ENCODE data around the gene ELAC1. TPM values are rescaled to one million over a fixed set of nuclear protein-coding genes. Genes with fewer than 3 reads are reported as not detected.
"Not testable (repeated sequence)": the region's sequence is repeated elsewhere in the genome, so short reads cannot be mapped to it uniquely, and the experiment has no call there.

The ELAC1 gene
- total RNA-seq, 4 donors from 2014 or later: 1.6 to 8.9 (median 6.0) TPM

DNA sequence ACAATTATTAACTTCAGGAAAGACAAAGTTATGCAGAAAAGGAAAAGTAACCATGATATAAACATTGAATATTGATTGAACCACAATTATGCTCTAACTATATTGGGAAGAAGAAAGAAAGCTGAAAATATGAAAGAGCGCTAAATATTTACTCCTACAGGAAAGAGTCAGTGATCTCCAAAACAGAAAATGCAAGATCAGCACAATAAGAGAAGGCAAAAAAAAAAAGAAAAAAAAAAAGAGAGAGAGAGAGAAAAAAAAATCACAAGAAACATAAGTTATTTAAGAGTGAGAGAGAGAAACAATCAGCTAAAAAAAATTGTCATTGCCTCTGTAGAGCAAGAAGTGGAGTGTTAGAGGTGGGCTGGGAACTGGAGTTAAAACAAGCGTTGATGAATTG lies 28.9 kb upstream of the ELAC1 start:
- Histone ChIP-seq H3K27ac (no peak overlapping the region), H3K36me3 (peaks cover 0 to 46% (median 0%) of the 10 kb centered on the region in 3 donors), H3K4me1 (peaks cover 0 to under 1% (median 0%) of the 10 kb centered on the region in 3 donors), H3K9me3 (no peaks in the 10 kb centered on the region), H3K4me3 (no peak overlapping the region), H3K27me3 (no peaks in the 10 kb centered on the region)
- intact Hi-C loops (cut with DNase I): no loop called here
- TF ChIP-seq POLR2A (IDR thresholded peaks at IDR 0.05): no peak
- no peak for TF ChIP-seq CTCF (IDR thresholded peaks at IDR 0.05)
- DNase-seq: no peak
- WGBS, 2 donors: 92 to 100% methylated on average over 2 of the region's 2 CpGs

GRCh38 chr18:50944245-50944932 lies 23.5 kb upstream of the ELAC1 start:
- no peak overlapping the region for H3K4me3 ChIP-seq
- no peaks in the 10 kb centered on the region for H3K27me3 ChIP-seq
- H3K27ac ChIP-seq: peak overlapping the region in 1 of 4 donors; percentile 25
- no peaks in the 10 kb centered on the region for H3K9me3 ChIP-seq
- WGBS, 2 donors: 78 to 91% methylated on average over 4 of the region's 4 CpGs
- TF ChIP-seq CTCF (IDR thresholded peaks at IDR 0.05) (no peak), POLR2A (IDR thresholded peaks at IDR 0.05) (no peak)
- DNase-seq: no peak
- intact Hi-C loops (cut with DNase I): no loop called here
- H3K4me1 ChIP-seq: peaks cover 0 to 10% (median 0%) of the 10 kb centered on the region in 3 donors
- H3K36me3 ChIP-seq: peaks cover 0 to 50% (median 0%) of the 10 kb centered on the region in 3 donors

- H3K4me1 ChIP-seq: peaks cover 0 to 10% (median 0%) of the 10 kb centered on the region in 3 donors
- H3K27me3 ChIP-seq; intact Hi-C loops (cut with DNase I); H3K9me3 ChIP-seq; H3K4me3 ChIP-seq; H3K27ac ChIP-seq; DNase-seq: not testable (repeated sequence)
- peaks cover 0 to 36% (median 0%) of the 10 kb centered on the region in 3 donors for H3K36me3 ChIP-seq
- WGBS, 2 donors: 95% methylated on average over 2 of the region's 2 CpGs
Measured at GRCh38 chr18:50945918-50946317, 21.9 kb upstream of the ELAC1 start.

GRCh38 chr18:50947899-50948298 lies 19.9 kb upstream of the ELAC1 start:
- peaks cover 0 to 10% (median 0%) of the 10 kb centered on the region in 3 donors for H3K4me1 ChIP-seq
- H3K27ac ChIP-seq: no peak overlapping the region
- no peak for DNase-seq
- H3K9me3 ChIP-seq: no peaks in the 10 kb centered on the region
- H3K36me3 ChIP-seq: peaks cover 0 to 34% (median 0%) of the 10 kb centered on the region in 3 donors
- H3K27me3 ChIP-seq: no peaks in the 10 kb centered on the region
- TF ChIP-seq POLR2A (IDR thresholded peaks at IDR 0.05) (no peak), CTCF (IDR thresholded peaks at IDR 0.05) (no peak)
- intact Hi-C loops (cut with DNase I): no loop called here
- 22 to 29% methylated on average over 1 of the region's 1 CpG for WGBS, 2 donors
- H3K4me3 ChIP-seq: no peak overlapping the region

DNA sequence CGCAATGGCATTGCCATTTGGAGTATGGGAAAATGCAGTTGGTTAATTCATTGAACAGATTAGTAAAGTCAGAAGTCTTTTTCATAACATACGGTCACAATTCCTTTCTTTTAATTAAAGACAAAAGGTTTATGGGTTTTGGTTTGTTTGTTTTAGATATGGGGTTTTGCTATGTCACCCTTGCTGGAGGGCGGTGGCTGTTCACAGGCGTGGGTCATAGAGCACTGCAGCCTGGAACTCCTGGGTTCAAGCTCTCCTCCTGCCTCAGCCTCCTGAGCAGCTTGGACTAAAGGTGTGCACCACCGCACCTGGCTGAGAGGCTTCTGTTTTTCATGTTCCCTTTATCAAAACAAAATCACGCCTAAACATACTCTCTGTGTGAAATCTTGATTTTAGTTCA lies 18.7 kb upstream of the ELAC1 start:
- H3K4me1 ChIP-seq: peaks cover 0 to 7% (median 0%) of the 10 kb centered on the region in 3 donors
- H3K27ac ChIP-seq: no peak overlapping the region
- DNase-seq: no peak
- no peak overlapping the region for H3K4me3 ChIP-seq
- no peaks in the 10 kb centered on the region for H3K9me3 ChIP-seq
- WGBS, 2 donors: 89 to 90% methylated on average over 6 of the region's 6 CpGs
- no peaks in the 10 kb centered on the region for H3K27me3 ChIP-seq
- peaks cover 0 to 21% (median 0%) of the 10 kb centered on the region in 3 donors for H3K36me3 ChIP-seq
- intact Hi-C loops (cut with DNase I): no loop called here
- TF ChIP-seq CTCF (IDR thresholded peaks at IDR 0.05) (no peak), POLR2A (IDR thresholded peaks at IDR 0.05) (no peak)

Measured in esophagus squamous epithelium (tissue), 5 donors.